GM12874 (cell line): ENCODE measurements around the gene RPL22.

Experiments used
- TF ChIP-seq, protein P1 (sequence below): IDR thresholded peaks from 2 replicates; pipeline ENCODE4 v1.5.1; 2011; ENCODE audit warnings: low read depth, mild to moderate bottlenecking, control low read depth, low read length, moderate library complexity; ENCODE audit not compliant: insufficient read depth

RPL22 gene

DNA sequence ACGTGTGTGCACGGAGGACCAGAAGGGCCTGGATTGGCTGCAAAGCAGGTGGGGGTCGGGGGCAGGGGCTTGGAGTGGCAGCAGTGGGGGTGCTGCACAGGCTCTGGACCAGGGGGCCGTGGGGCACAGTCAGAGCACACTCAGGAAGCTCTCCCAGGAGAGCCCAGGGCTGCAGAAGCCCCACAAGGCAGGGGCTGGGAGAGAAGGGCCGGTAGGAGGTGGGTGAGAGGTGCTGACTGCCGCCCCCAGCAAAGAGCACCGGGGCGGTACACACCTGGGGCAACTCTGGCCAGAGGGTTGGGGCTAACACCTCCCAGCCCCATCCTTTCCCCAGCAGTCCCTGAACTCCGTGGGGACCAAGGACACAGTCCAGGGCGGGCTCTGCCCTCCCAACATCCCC lies 33.2 kb downstream of the RPL22 start:
- TF ChIP-seq, protein P1, sequence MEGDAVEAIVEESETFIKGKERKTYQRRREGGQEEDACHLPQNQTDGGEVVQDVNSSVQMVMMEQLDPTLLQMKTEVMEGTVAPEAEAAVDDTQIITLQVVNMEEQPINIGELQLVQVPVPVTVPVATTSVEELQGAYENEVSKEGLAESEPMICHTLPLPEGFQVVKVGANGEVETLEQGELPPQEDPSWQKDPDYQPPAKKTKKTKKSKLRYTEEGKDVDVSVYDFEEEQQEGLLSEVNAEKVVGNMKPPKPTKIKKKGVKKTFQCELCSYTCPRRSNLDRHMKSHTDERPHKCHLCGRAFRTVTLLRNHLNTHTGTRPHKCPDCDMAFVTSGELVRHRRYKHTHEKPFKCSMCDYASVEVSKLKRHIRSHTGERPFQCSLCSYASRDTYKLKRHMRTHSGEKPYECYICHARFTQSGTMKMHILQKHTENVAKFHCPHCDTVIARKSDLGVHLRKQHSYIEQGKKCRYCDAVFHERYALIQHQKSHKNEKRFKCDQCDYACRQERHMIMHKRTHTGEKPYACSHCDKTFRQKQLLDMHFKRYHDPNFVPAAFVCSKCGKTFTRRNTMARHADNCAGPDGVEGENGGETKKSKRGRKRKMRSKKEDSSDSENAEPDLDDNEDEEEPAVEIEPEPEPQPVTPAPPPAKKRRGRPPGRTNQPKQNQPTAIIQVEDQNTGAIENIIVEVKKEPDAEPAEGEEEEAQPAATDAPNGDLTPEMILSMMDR: no peak

- TF ChIP-seq, protein P1: no peak
Measured at GRCh38 chr1:6165441-6165985, 33.9 kb downstream of the RPL22 start.

DNA sequence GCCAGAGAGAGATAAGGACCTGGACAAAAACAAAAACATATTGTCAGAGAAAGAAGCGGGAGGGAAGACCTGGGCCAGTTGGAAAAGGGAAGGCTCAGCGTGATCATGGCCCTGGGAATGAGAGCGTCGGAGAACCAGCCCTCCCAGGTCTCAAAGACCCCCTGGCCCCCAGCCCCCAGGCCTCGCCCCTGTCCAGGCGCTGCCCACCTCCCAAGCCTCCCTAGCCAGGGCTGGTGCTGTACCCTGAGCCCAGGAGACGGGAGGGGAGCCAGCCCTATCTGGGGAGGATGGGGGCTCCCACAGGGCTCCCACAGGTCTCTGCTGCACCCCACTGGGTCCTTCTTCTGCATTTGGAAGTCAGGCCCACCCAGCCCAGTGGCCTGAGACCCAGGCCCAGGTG lies 34.4 kb downstream of the RPL22 start:
- TF ChIP-seq, protein P1: no peak

- TF ChIP-seq, protein P1: no peak
Measured at GRCh38 chr1:6163973-6164617, 35.3 kb downstream of the RPL22 start.

GRCh38 chr1:6163191-6163972 lies 36.0 kb downstream of the RPL22 start:
- TF ChIP-seq, protein P1: no peak

DNA sequence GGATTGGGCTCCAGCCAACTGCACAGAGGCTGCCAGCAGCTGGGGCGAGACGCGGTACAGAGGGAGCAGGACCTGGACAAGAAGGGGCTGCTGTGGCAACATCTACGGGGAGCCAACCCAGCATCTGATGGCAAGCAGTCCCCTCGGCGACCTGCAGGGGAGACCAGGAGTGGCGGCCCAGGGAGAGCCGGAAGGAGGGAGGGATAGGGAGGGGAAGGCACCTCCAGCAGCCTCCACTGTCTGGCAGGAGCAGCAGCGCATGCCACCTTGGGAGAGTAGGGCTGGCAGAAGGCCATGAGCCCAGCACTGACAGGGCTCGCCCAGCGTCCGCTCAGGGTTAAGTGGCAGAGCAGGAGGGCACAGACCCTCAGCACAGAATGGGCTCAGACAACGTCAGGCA lies 36.6 kb downstream of the RPL22 start:
- TF ChIP-seq, protein P1: no peak

- TF ChIP-seq, protein P1: no peak
Measured at GRCh38 chr1:6162341-6162740, 37.1 kb downstream of the RPL22 start.
